NCI-H128 (cell line): ENCODE data around the gene DQX1.
A peak's percentile ranks its signal among the peaks of the same experiment; 100 is the strongest.

Experiments
- DNase-seq: peaks from one replicate; lab custom pipeline; 2025; ENCODE audit not compliant: unreplicated experiment; lab: John Stamatoyannopoulos, UW

Gene DQX1

DNA sequence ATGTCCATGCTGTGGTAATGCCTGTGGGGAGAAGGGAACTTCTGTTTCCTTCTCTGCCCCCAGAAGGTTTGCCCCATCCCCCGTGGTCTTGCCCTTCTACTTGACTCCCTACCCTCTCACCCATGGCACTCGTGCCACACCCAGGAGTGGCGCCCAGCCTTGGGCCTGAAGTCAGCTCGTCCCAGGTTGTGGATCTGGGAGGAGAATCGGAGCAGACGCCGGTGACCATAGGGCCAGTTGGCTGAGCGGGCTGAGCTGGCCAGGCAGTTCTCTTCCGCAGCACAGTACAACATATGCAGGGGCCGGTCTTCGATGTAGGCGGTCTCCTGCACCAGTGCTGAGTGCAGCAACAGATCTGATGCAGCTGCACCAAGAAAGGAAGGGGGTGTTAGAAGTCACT lies 8.4 kb upstream of the DQX1 start:
- no peak for DNase-seq

DNA sequence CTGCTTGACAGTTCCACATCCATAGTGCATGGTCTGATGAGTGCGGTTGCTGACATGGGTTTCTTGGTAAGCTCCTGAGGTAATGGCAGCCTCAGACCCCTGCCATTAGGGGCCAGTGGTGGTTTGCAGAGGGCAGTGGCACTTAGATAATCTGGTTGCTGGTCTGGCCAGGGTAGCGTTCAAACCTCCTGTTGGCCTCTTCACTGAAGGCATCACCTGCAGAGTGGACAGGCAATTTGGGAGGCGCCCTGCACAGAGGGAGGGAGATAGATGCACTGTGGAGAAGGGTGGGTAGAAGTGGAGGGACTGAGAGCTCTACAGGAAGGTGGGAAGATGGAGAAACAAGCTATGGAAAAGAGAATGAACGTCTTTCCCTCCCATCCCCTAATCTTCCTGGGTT lies 7.4 kb upstream of the DQX1 start:
- no peak for DNase-seq

DNA sequence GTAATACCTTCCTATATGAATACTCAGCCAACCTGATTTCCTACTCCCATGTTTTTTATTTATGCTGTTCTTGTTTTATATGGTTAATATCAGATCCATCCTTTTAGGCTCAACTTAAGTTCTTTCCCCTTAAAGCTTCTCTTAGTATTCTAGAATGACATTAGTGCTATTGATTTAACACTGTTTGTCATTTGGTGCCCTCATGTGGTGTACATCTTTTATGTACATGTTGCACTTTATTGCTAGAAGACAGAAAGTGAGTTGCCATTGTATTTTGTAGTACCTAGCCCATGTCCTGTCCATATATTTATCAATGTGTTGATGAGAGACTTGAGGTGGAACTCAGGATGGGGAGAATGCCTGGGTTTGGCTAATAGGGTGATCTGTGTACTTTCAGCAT lies 6.2 kb upstream of the DQX1 start:
- DNase-seq: no peak

DNA sequence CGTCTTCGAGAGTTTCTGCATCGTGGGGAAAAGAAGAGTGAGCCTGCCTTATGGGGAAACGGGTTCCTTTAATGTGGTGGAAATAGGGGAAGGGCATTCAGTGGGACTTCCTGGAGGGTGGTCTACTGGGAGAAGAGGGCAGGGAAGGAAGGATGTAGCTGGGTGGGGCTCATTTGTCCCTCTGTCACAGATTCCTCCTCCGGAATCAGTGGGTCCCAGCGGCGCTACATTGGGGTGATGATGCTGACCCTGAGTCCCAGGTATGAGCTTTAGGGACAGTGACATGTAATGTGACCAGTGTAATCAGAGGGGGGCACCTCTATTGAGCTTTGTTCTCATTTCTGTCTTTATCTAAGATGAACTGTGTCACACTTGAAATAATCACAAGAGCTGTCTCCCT lies 5.6 kb upstream of the DQX1 start:
- DNase-seq: no peak

DNA sequence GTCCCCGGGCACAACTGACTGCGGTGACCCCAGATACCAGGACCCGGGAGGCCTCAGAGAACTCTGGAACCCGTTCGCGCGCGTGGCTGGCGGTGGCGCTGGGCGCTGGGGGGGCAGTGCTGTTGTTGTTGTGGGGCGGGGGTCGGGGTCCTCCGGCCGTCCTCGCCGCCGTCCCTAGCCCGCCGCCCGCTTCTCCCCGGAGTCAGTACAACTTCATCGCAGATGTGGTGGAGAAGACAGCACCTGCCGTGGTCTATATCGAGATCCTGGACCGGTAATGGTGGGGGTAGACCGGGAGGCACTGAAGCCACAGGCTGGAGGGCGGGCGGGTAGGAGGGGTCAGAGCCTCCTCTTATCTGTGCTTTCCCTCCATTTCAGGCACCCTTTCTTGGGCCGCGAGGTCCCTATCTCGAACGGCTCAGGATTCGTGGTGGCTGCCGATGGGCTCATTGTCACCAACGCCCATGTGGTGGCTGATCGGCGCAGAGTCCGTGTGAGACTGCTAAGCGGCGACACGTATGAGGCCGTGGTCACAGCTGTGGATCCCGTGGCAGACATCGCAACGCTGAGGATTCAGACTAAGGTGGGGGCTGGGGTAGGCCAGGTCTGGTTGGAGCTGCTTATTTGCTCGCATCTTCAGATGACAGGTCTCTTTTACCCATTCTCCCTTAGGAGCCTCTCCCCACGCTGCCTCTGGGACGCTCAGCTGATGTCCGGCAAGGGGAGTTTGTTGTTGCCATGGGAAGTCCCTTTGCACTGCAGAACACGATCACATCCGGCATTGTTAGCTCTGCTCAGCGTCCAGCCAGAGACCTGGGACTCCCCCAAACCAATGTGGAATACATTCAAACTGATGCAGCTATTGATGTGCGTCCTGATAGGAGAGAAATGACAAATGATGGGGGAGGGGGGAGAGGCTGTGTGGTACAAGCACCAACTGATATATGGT lies 4.5 kb upstream of the DQX1 start:
- DNase-seq: no peak

DNA sequence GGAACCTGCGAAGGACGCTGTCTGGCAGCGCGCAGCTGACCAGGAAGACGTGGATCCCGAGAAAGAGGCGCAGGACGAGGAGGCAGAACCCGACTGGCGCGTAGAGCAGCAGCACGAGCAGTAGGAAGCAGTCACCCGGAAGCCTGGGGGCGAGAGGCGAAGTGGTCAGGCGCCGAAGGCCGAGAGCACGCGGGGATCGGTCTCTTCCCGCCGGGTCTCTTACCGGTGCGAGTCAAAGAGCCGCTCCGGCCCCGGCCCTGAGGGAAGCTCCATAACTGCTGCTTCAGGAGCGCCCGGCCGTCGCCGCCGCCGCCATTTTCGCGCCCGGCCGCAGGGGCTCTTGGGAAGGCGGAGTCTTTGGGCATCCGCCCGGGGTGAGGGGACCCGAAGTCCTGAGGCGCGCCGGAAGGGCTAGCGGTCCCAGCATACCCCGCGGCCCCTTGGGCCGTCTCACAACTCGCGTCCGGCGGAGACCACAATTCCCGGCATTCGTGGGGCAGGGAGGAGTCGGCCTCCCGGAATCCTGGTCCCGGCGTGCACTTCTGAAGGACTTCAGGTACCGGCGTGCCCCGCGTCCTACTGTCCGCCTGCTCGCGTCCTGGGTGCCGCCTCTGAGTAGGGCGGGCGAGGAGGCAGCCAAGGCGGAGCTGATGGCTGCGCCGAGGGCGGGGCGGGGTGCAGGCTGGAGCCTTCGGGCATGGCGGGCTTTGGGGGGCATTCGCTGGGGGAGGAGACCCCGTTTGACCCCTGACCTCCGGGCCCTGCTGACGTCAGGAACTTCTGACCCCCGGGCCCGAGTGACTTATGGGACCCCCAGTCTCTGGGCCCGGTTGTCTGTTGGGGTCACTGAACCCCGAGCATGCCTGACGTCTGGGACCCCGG lies 3.6 kb upstream of the DQX1 start, which contains the start of the genes AUP1 and HTRA2:
Gene AUP1 (minus strand): TSS at position 350 of the 882 bp plus-strand sequence. CDS start 77 bp downstream, at position 273.
Gene HTRA2 (plus strand): TSS at position 577 of the 882 bp plus-strand sequence. CDS start 74 bp downstream, at position 651.
- DNase-seq: peak; percentile 96

DNA sequence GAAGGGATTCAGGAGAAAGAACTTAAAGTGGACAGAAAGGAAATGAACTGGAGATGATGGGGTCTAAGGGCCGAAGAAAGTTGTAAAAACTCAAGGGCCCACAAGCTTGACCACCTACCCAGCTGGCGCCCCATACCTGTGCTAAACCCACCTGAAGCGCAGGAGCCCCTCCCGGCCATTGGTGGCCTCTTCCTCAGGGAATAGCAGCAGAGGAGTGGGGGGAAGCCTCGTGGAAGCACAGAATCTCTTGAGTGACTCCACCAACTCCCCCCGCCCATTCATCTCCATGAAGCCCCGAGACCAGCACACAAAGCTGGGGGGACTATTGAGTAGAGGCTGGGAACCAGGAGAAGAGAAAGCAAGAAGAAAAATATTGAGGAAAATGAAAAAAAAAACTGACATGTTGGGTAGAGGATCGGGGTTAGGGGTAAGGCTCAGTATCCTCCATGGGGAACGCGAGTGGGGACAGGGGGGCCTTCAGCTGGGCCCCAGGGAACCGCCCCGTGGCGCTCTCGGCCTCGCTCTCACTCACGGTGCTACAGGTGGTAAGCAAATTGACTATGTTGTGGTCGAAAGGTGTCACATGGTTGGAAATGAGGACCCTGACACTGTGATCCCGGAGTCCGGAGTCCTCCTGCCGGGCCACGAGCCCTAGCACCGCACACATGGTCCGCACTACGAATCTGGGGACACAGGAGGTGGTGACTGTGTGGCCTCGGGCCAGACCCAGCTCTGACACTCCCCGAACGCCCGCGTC lies 2.7 kb upstream of the DQX1 start:
- DNase-seq: no peak

DNA sequence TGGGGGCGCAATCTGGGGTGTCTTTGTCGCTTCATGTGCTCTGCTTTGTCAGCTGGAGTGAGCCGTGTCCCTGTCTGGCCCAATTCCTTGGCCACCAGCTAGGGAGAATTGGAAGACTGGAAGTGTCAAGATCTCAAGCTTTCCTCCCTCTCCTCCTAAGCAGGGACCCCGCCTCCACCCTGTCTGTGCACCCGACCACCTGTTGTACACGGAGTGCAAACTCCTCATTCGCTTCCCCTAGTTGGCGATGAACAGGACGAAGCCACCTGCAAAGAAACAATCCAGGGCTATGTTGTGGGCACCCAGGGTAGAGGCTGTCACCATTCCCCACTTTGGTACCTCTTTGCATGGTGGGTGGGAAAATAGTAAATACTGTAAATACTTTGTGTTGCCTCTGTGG lies 1.7 kb upstream of the DQX1 start:
- no peak for DNase-seq

DNA sequence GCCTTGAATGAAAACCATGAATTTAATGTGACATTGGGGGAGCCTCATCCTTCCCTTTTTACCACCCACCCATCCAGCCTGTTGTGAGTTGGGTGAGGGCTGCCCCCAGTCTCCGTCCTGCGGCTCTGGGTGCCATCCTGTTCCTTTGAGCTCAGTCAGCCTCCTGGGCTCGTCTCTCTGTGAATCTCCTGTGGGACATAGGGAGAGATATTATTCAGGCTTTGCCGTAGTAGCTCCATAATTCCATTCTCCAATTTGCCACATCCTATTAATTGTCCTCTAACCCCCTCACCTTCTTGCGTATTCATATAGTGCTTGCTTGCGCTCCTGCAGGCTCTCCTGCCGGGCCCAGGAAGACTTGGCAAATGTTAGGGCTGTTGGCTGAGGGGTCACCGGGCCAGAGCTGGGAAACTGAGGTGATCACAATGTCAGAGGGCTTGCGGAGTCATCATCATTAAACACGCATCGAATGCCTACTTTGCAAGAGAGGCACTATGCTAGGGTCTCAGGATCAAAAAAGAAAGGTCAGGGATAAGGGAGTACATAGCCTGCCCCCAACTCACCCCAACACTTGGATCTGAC lies 709 bp upstream of the DQX1 start:
- no peak for DNase-seq

DNA sequence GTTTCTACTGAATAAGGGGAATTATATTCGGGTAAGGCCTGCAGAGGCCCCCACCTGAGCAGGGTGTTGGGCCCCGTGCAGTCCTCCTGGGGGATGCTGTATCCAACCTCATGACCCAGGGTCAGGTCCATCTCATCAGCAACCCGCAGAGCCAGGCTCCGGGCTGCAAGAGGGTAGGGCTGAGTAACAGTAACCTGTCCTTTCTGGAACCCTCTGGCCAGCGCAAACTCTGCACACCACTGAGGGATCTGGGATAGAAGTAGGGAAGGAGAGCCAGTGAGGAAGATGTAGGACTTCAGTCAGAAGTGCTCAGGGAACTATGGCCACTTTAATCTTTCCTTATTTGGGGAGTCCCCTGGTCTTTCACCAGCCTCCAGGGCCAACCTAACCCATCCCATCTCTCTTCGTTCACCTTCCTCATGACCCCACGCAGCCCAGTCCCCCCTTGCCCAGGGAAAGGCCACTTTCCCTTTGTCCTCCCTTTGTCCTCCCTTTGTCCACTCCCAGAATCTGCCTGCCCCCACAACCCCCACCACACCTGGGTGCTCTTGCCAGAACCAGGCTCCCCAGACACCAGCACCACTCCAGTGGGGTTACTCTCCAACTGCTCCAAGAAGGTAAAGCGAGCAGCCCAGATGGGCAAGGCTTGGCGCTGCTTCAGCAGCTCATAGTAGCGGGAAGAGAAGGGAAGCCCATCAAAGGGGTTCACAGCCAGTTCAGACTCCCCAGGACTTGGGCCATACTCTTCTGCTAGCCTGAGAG lies 895 bp downstream of the DQX1 start:
- no peak for DNase-seq

DNA sequence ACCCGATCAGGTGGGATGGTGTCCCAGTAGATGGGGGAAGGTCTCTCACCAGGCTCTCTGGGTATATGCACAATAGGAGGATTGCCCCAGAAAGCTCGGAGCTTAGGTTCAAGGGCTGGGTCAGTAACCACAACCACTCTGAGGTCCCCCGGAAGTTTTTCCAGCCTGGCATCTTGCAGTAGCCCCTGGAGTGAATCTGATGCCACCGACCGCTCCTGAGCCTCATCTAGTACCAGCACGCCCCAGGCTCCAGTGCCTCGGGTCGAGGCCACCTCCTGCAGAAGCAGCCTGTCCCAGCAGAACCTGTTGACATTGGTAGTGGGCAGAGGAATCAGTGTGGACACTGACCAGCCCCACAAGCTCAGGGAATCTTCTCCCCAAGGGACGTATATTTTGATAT lies 2.0 kb downstream of the DQX1 start:
- DNase-seq: no peak

DNA sequence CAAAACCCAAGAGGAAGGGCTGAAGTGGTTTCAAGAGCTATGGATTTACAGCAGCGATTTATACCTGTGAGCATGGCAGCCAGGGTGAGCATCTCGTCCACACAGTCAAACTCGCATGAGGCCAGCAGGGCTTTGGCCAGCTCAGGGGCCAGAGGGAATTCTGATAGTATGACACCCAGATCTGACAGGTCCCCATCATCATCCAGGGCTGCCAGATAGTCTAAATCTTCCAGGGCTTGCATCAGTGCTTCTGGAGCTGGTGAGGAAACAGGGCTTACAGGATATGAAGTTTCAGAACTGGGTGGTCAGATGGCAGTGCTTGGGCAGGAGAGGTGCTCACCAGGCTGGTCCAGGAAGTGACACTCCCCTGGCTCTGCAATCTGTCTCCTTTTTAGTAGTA lies 3.5 kb downstream of the DQX1 start:
- no peak for DNase-seq

DNA sequence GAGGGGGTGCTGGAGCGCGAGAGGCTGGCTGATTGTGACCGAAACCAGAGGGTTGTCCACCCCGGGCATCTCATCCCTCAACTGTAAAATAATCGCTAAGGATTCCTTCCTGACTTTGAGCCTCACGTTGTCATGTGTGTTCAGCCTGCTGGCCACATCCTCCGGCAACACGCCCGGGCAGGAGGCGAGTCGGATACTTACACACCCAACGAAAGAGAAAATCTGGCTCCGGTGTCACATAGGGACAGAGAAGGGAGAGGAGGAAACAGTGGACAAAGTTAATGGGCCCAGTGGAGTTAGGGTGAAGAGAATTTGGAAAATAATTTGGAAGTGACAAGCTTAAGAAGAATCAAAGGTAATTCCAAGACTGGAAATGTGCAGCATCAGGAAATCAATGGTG lies 9.4 kb downstream of the DQX1 start:
- no peak for DNase-seq

DNA sequence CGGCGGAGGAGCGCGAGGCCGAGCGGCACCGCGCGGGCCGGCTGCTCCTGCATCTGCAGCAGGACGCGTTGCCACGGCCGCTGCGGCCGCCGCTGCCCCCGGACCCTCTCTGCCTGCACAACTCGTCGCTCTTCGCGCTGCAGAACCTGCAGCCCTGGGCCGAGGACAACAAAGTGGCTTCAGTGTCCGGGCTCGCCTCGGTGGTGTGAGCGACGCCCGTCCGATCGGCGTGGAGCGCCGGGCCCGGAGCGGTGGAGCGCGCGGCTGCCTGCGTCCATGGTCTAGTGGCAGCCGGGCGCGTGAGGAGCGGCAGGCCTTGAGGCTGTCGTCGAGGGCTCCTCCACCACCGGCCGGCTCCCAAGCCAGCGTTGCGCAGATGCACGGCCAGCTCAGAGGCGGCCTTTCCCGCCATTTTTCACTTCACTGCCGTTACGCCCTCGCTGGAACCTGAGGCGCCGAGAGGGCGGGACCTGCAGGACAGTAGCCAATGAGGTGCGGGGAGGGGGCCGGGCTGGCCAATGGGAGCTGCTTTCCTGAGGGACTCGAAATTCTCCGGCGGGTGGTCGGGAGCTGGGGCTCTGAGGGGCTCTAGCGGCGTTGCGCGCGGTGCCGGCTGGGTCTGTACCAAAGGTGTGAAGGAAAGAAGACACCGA lies 9.9 kb downstream of the DQX1 start:
- DNase-seq: no peak

DNA sequence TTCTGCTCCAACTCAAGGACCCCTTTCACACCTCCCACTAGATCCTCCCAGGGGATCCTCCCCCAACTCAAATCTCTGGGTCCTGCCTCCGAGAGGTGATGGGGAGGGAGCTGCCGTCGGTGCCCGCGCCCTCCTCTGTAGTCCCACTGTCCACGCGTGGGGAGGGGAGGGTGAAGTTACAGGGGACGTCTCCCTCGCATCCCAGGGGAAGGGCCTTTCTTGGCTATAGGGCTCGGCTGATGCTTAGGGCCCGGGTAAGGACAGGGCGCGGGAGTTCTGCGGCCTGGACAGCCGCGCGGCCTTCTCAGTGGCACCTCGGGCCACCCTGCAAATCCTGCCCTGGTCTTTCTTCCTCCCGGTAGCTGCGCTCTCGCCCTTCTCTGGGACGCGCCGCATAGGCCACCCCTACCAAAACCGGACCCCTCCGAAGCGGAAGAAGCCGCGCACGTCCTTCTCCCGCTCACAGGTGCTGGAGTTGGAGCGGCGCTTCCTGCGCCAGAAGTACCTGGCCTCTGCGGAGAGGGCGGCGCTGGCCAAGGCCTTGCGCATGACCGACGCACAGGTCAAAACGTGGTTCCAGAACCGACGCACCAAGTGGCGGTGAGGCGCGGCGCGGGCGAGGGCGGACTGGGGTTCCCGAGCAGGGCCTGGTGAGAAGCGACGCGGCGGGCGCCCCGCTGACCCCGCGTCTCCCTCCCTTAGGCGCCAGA lies 10.6 kb downstream of the DQX1 start:
- DNase-seq: no peak

DNA sequence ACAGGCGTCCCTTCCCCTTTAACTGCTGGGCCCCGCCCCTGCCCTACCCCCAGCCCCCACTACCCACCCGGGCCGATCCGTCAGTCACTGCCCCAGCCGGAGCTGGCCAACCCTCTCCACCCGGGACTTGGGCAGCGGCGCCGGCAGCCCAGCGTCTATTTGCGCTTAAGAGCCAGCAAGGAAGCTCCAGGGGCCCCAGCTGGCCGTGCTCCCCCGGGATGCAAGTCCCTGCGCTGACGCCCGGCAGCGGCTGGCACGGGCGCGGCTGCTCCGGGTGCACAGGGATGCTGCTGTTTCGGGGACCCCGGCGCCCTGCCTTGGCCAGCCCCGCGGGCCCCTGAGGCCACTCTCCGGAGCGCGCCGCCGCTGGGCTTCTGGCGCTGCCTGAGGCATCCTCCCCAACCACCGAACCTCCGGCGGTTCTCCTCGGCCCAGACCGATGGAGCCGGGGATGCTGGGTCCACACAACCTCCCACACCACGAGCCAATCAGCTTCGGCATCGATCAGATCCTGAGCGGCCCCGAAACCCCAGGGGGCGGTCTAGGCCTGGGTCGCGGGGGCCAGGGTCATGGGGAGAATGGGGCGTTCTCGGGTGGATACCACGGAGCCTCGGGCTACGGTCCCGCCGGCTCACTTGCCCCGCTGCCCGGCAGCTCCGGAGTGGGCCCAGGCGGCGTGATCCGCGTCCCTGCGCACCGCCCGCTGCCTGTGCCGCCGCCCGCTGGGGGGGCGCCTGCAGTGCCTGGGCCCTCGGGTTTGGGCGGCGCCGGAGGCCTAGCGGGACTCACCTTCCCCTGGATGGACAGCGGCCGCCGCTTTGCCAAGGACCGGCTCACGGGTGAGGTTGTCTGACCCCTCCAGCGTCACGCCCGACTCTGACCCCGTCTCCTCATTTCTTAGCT lies 11.4 kb downstream of the DQX1 start, which contains the start of gene TLX2:
Gene TLX2 (plus strand): TSS at position 83 of the 903 bp plus-strand sequence. CDS start 357 bp downstream, at position 440.
- no peak for DNase-seq

DNA sequence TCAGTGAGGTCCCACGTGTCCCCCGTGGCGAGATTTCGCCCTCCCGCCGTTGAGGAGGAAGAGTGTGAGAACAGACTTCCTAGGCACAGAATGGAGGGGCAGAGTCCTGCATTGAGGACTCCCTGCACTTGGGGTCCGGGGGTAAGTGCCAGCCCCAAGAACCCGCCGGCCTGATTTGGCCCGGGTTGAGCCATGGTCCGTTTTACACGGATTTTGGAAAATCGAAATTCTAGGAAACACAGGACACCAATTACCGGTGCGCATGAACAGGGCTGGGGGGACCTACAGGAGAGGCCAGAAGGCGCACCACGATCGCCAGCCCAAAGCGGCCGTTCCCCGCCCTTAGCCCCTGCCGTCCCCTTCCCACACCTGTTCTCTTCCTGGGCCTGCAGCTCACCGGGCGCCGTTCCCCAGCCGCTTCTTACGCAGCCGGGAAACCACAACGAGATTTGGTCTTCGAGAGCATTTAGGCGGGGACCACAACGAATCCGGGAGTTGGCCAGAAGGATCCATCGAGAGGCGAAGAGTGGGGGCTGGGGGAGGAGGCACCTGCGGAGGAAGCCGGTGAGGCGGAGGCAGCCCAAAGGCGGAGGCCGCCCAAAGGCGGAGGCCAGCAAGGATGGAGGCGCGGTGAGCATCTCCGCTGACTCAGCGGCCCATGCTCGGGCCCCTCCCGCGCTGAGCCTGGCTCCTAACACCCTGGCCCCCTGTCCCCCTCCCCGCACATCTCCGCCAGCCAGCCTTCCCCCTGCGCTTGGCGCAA lies 12.2 kb downstream of the DQX1 start:
- DNase-seq: no peak
